K562 (cell line): ENCODE results near the gene INSYN2B.

Experiments
- CTCF ChIP-seq, 3 experiments: IDR thresholded peaks in 2 of 3; conservative IDR thresholded peaks in 1 of 3; 2 replicates each; pipeline ENCODE4 v1.5.1; 2011 to 2012; ENCODE audit warnings: low read length in 3 of 3, mild to moderate bottlenecking in 3 of 3, control low read depth in 2 of 3, improper control_type of control experiment in 1 of 3, inconsistent platforms in 1 of 3, low read depth in 1 of 3, mixed read lengths in 1 of 3, moderate library complexity in 1 of 3; ENCODE audit not compliant: insufficient read depth in 2 of 3
- CXXC5 ChIP-seq: fragments of 250-450 bp; sonication (Bioruptor Pico); IDR thresholded peaks from 2 replicates; pipeline ENCODE4 v1.8.0; 2022; ENCODE audit warnings: inconsistent platforms, mild to moderate bottlenecking, moderate library complexity
- ETS2 ChIP-seq: IDR thresholded peaks from 2 replicates; pipeline ENCODE4 v1.6.1; 2016; ENCODE audit warnings: borderline replicate concordance, missing genetic modification characterization, mild to moderate bottlenecking, moderate library complexity, missing compliant biosample characterization; ENCODE audit not compliant: poor library complexity, severe bottlenecking
- GTF2B ChIP-seq: IDR thresholded peaks from 2 replicates; pipeline ENCODE4 v1.6.1; 2011; ENCODE audit not compliant: insufficient read length; ENCODE audit errors: extremely low read depth
- MYBL2 ChIP-seq, 2 experiments: fragments of 450-650 bp in 1 of 2; sonication (generic) in 1 of 2; formaldehyde crosslinking in 1 of 2; IDR thresholded peaks; 2 replicates each; pipeline versions ENCODE4 v1.6.1 to v1.8.1; 2017 to 2022; ENCODE audit warnings: borderline replicate concordance in 1 of 2, inconsistent platforms in 1 of 2, low read depth in 1 of 2, mild to moderate bottlenecking in 1 of 2, missing genetic modification reagents in 1 of 2, moderate library complexity in 1 of 2
- SMAD3 ChIP-seq: fragments of 450-650 bp; formaldehyde crosslinking; conservative IDR thresholded peaks from 2 replicates; pipeline ENCODE4 v1.4.0; 2020; ENCODE audit warnings: mild to moderate bottlenecking
- TCF7L2 ChIP-seq: fragments of 150-350 bp; IDR thresholded peaks from 2 replicates; pipeline ENCODE4 v1.6.1; 2016; ENCODE audit warnings: low read depth, mild to moderate bottlenecking, low read length, moderate library complexity
- USF2 ChIP-seq: sonication (generic); formaldehyde crosslinking; IDR thresholded peaks from 2 replicates; pipeline ENCODE4 v1.5.0; 2020; ENCODE audit warnings: missing genetic modification reagents
- ZBTB49 ChIP-seq: sonication (generic); formaldehyde crosslinking; IDR thresholded peaks from 2 replicates; pipeline ENCODE4 v1.8.0; 2022; ENCODE audit warnings: missing genetic modification reagents, mild to moderate bottlenecking, borderline replicate concordance

DNA sequence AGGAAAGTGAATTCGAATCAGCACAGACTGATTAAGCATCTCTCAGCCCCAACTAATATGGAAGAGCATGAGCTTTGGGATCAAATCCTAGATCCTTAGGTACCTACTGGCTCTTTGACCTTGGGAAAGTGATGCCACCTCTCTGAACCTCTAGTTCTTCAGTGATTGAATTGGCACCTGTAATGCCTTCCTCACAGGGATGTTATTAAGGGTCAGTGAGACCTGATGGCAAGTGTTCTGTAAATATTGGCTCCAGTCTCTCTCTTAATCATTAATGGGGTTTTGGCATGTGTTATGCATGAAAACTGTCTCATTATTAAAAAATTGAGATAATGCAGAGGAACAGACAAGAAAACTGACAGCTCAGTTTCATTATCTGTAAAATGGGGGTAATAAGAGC lies 115.8 kb downstream of the INSYN2B start:
- TF ChIP-seq TCF7L2 = no peak
- no peak for TF ChIP-seq GTF2B
- no peak for TF ChIP-seq SMAD3 (CRISPR knock-in tag)
- TF ChIP-seq CTCF (IDR thresholded peaks at IDR 0.05 in 2 of 3, conservative IDR thresholded peaks at IDR 0.05 in 1 of 3; ENCODE audit: insufficient read depth in 2 of 3, low read depth in 1 of 3, low read length in 3 of 3) = no peak
- no peak for TF ChIP-seq MYBL2 (IDR thresholded peaks at IDR 0.05; ENCODE audit: low read depth)
- TF ChIP-seq MYBL2 (CRISPR knock-in tag; IDR thresholded peaks at IDR 0.05; ENCODE audit: borderline replicate concordance) = no peak
- no peak for TF ChIP-seq ZBTB49 (CRISPR knock-in tag)
- TF ChIP-seq USF2 (CRISPR knock-in tag) = no peak
- TF ChIP-seq ETS2 (tag) = no peak
- TF ChIP-seq CXXC5 = no peak
